Ramos (cell line): Measurements from ENCODE around the gene LIPE.

Experiments
- in situ Hi-C: fragments of 300-500 bp; cut with MboI; formaldehyde crosslinking; loops from one replicate; pipeline ENCODE4 v1.14.3; 2022; ENCODE audit warnings: low sequenced_read_pairs; ENCODE audit not compliant: unreplicated experiment

LIPE gene

DNA sequence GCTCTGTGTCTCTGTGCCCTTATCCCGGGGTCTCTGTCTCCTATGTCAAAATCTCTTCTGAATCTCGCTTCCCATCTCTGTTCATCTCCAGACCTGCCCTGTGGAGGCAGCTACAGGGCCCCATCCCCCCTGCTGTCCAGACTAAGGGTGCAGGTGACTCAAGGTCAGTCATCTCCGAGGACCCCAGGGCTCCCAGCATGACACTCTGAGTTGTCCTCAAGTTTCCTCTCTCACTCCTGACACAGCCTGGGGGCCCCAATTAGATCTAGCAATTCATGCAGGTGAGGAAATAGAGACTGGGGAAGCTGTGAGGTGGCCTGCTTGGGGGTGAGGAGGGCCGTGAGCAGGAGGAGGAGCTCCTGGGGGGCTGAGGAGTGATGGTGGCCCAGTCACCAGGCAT is 35.0 kb downstream of the LIPE start:
- in situ Hi-C loops = no loop called here

DNA sequence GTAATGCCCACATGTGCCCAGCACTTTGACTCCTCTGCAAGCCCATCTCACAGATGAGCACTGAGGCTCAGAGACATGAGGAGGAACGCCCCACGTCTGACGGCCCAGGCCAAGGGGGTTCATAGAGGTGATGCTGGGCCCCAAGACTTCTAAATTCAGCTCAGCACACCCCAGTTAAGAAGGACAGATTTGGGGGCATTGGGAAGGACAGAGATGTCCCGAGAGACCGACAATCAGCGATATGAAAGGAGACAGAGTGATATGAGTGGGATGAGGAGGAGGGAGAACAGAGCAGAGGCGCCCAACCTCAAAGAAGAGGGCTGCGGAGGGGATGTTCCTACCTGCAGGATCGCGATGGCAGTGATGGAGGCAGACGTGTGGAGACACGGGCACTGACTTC is 37.3 kb downstream of the LIPE start, which contains the start of gene CNFN:
Gene CNFN (minus strand): TSS at position 399 of the 400 bp plus-strand sequence. CDS start 1,260 bp downstream, outside the sequence.
- in situ Hi-C loops = no loop called here

DNA sequence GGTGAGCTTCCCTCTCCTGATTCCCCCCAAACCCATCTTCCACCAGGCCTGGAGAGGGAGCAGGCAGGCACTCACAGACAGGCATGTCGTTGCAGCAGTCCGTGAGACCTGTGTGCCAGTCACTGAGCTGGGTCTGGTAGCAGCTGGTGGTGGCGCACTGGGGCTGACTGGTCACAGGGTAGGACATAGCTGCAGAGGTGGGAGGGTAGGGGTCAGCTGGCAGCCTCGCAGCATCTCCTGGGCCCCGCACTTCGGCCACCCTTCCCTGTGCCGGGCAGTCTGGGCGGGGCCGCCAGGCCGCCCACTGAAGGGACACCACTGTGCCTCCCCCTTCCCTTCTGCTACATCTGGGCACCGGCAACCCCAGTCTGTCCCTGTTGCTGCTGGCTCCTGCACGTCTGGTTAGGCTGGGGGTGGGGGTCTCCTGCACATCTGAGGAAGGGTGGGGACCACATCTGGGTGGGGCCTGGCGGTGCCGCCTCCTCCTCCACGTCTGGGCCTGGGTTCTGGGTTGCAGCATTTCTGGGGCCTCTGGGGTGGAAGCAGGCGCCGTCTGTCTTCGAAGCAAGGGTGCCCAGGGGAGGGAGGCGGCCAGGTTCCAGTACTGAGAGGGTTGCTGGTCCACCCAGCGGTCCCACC is 38.2 kb downstream of the LIPE start:
- in situ Hi-C loops = no loop called here

DNA sequence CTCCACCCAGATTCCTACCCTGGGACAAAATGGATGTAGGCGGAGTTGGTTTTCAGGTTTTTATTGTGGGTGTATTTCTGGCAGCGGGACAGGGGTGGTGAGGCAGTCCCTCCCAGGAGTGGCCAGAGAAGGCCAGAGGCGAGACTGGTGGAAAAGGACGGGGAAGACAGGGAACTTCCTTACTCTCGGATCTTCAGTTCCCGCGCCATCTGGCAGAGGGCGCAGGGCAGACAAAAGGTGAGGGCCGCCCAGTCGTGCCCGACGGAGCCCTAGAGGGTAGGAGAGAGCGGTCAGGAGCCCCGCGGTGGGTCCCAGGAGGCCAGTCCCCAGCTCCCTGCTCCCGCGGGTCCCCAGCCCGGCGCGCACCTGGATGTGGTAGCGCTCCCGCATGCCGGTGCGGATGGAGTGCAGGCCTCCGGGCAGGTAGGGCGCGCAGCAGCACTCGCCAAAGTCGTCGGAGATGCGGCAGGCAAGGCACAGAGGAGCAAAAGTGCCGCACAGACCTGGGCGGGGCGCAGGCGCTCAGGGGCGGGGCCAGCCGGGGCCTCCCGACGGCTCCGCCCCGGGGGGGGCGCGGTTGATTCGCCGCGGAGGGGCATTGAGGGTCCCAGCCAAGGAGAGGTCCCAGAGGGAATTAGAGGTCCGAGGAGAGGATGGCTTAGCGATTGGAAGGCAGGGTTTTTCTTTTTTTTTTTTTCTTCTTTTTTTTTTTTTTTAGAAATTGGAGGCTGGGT is 40.0 kb downstream of the LIPE start:
- in situ Hi-C loops = no loop called here

DNA sequence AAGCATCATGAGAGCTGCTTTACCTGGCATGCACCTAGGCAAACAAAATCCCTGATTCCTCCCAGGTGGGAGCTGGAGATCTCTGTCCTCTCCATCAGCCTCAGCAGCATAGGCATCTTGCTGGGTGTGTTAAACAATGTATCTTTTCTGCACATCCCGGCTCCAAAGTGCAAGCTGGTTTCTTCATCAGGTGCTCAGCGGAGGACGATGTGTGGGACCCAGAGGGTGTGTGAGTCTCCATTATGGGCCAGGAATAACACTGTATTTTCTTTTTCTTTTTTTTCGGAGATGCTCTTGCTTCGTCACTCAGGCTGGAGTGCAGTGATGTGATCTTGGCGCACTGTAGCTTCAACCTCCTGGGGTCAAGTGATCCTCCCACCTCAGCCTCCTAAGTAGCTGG is 47.0 kb downstream of the LIPE start:
- in situ Hi-C loops = no loop called here

DNA sequence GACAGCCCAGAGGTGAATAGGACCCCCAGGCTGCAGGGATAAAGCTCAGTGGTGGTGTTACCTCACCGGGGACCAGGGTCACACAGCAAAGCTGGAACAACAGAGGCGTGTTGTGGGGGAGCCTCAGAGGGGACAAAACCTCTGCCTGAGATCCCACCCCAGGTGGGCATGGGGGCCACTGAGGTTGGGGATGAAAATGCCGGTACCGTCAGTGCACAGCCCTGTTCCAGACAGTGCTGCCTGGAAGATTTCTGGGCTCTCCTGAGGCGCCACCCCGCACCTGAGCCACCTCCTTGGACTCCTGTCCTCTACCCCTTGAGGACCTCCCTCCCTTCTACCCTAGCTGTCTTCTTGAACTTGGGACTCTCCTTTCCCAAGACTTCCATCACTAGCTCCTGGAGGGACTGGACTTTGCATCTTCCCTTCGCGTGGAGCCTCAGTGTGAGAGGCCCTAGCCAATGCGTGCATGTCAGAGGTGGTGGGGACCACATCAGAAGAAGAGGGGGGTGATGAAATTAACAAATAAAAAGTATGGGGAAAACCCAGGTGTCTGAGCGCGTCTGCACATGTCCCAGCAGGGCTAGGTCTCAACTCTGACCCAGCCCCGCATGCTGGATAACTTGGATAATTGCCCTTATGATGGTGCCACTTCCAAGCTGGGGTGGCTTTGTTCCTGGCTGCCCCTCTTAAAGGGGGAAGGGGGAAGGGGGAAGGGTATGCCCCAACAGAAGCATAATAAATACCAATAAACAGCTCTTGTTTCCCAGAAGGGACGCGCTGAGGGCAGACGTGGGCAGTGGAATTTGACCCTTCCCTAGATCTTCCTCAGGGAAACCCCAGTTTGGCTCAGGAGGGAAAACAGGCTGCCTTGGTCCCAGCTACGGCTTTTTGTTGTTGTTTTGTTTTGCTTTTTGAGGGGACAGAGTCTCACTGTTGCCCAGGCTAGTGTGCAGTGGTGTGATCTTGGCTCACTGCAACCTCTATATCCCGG is 48.7 kb downstream of the LIPE start:
- in situ Hi-C loops = no loop called here

DNA sequence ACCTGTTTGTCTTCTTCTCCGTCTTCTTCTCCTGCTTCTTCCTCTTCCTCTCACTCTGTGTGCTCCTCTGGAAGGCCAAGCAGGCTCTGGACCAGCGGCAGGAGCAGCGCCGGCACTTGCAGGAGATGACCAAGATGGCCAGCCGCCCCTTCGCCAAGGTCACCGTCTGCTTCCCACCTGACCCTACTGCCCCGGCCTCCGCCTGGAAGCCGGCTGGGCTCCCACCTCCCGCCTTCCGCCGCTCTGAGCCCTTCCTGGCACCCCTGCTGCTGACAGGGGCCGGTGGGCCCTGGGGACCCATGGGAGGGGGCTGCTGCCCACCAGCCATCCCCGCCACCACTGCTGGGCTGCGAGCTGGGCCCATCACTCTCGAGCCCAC is 51.0 kb downstream of the LIPE start:
- in situ Hi-C loops = no loop called here

DNA sequence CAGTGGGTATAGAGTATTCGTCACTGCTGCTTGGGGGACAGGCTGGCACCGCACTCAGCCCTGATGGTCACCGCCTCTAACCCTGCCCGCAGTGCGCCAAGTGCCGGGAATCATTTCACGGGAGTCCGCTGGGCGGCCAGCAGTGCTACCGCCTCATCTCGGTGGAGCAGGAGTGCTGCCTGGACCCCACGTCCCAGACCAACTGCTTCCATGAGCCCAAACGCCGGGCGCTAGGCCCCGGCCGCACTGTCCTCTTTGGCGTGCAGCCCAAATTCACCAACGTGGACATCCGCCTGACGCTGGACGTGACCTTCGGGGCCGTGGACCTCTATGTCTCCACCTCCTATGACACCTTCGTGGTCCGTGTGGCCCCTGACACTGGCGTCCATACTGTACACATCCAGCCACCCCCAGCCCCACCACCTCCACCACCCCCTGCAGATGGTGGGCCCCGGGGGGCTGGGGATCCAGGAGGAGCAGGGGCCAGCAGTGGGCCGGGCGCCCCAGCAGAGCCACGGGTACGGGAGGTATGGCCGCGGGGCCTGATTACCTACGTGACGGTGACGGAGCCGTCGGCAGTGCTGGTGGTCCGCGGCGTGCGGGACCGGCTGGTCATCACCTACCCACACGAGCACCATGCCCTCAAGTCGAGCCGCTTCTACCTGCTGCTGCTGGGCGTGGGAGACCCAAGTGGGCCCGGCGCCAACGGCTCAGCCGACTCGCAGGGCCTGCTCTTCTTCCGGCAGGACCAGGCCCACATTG is 51.6 kb downstream of the LIPE start:
- in situ Hi-C loops = no loop called here

DNA sequence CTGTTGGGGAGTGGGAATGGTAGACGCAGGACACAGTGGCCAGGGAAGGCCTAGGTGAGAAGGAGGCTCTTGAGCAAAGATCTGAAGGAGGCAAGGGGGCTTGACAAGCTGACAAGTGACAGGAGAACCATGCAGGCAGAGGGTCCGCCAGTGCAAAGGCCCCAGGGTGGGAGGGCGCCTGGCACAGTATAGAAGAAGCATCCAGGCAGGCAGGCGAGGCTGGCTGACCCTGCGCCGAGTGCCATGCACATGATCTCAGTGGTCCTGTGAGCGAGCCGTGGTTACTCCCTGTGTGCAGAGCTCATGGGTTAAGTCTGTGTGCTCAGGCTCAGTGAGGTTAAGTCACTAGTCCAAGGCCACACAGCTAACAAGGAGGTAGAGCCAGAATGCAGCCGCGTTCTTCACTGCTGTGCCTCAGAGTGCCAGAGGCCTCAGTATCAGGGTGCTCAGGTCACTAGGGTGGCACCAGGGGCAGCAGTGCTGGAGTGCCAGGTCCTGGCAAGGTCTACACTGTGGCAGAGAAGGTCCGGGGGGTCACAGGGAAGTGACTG is 52.3 kb downstream of the LIPE start:
- in situ Hi-C loops = no loop called here

DNA sequence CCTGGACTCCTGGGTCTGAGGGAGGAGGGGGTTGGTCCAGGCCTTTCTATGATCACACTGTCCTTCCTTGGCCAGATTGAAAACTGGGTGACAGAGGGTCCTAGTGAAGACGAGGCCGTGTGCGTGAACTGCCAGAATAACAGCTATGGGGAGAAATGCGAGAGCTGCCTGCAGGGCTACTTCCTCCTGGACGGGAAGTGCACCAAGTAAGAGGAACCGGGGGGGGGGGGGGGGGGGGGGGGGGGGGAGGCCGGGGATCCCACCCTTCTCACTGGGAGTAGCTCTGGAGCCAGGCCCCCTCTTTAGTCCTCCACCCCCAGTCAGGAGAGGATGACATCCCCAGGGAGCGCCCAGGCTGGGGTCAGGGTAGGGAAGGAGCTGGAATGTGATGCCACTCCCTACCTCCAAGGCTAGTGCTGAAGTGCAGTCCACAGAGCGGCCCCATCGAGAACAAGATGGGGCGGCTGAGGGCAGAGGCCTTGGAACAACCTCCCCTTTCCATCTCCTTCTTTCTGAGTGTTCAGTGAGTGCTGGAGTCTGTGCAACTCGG is 56.5 kb downstream of the LIPE start:
- in situ Hi-C loops = no loop called here

DNA sequence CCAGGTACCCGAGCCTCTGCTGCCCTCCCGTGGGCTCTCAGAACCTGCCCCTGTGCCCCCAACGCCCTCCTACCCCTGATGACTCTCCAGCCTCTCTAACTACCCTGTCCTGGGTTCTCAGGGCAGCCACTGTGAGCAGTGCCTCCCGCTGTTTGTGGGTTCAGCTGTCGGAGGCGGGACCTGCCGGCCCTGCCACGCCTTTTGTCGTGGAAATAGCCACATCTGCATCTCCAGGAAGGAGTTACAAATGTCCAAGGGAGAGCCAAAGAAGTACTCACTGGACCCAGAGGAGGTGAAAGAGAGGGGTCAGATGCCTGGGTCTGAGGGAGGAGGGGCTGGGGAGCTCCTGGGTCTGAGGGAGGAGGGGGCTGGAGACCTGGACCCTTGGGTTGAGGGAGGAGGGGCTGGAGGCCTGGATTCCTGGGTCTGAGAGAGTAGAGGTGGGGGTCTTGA is 57.1 kb downstream of the LIPE start:
- in situ Hi-C loops = no loop called here

DNA sequence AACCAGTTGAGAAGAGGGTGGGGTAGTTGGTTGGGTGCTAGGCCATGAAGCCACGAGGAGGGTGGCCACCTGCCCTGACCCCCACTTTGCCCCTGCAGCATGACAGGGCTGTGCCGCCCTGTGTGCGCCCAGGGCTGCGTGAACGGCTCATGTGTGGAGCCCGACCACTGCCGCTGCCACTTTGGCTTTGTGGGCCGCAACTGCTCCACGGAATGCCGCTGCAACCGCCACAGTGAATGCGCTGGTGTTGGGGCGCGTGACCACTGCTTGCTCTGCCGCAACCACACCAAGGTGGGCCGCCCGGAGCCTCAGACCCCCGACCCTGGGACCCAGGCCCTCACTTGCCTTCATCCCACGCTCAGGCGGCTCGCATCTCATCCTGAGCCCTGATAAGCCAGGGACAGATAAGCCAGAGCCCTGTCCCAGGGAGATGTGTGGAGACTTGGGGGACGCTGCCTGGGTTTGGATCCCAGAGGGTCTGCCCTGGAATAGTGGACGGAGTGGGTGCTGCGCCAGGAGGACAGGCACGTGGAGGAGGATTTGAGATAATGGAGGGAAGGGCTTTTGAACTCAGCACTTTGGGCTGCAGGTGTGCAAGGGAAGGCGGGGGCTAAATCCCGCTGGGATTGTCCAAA is 57.6 kb downstream of the LIPE start:
- in situ Hi-C loops = no loop called here

DNA sequence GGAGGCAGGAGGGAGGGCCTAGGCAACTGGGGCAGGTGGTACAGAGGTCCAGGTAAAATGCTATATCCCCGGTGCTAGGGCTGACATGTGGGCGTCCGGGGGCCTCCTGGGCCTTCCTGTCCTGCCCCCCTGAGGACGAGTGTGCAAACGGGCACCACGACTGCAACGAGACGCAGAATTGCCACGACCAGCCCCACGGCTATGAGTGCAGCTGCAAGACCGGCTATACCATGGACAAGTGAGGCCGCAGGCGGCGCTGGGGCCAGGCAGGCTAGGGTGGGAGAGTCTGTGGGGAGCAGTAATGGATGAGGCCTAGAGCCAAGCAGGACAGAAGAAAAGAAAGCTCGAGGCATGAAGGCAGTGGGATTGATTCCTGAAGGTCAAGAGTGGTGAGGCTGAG is 58.4 kb downstream of the LIPE start:
- in situ Hi-C loops = no loop called here

DNA sequence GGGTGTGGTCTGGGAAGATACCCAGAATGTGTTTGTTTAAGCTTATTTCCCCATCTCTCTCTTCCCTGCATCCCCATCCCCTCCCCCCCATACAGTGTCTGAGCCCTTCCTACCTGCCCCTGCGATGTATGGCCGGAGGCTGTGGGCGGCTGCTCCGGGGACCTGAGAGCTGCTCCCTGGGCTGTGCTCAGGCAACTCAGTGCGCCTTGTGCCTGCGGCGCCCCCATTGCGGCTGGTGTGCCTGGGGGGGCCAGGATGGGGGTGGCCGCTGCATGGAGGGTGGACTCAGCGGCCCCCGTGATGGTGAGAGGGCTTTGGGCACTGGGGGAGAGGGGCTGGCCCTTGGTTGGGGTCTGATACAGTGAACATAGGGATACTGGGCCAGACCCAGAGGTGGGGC is 58.8 kb downstream of the LIPE start:
- in situ Hi-C loops = no loop called here

DNA sequence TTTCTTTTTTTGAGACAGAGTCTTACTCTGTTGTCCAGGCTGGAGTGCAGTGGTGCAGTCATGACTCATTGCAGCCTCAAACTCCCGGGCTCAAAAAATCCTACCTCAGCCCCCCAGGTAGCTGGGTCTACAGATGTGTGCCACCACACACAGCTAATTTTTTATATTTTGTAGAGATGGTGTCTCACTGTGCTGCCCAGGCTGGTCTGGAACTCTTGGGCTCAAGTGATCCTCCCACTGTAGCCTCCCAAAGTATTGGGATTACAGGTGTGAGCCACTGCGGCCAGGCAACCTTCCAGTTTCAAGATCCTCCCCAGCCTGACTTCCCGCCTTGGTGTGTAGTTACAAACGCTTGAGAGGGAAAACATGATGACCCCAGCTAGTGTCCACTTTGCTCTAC is 59.3 kb downstream of the LIPE start:
- in situ Hi-C loops = no loop called here

DNA sequence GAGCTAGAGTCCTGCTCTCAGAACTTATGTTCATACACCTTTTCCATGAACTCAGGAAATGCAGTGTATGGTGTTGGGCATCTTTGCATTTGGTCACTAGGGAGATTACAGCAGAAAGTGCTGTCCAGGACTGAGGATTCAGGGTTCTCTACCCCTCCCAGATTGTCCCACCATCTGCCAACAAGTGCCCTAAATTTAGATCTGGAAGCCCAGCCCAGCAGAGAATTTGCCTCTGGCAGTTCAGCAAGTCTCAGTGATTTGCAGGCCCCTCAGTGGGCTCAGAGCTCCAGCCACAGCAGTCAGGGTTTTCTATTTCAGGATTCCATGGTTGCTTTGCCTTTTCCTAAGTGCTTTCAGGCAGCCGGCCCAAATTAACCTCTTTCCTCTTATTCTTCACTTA is 60.5 kb downstream of the LIPE start:
- in situ Hi-C loops = no loop called here

DNA sequence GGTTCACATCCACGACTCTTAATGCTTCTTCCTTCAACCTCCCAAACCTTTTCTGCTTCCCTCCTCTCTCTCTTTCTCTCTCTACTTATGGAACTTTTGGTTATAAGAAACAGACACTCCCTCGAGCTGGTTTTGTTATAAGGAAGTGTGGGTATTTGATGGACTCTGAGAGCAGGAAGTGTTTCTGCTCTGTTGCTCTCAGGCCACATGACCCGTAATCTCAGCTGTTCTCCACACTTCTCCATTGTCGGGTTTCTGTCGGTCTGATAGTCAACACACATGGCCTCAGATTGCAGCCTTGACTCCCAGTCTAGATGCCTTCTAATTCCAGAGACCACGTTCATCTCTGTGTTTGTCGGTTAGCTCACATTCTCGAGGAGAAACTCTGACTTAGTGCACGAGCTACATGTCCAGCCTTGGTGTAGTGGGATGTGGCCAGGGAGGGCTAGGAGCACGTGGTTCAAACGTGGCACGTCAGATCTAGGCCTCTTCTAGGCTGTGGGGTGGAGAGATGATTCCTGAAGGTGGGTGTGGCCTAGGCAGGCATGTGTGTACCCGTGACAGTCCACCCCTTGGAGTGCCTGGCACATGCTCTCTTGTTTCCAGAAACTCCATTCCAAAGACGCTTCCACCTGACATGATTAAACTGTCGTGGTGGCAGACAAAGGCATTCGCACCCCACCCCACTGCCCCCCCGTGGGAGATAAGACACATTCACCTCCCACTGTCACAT is 63.4 kb downstream of the LIPE start:
- in situ Hi-C loops = no loop called here

DNA sequence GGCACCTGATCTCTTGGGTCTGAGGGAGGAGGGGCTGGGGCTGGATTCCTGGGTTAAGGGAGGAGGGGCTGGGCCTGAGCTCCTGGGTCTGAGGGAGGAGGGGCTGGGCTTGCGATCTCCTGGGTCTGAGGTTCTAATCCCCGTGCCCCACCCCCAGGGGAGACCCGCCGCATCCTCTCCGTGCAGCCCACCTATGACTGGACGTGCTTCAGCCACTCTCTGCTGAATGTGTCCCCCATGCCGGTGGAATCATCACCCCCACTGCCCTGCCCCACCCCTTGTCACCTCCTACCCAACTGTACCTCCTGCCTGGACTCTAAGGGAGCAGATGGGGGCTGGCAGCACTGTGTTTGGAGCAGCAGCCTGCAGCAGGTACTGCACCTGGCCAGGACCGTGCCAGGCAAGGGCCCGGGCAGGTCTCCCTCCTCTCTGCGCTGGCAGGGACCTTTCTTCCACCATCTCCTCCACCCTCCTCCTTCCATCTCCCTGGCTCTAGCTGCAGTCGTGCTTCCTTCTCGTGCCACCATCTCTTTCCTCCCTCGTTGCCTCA is 64.2 kb downstream of the LIPE start:
- in situ Hi-C loops = no loop called here
